ENCODE results near the gene TCOF1.

Gene TCOF1

DNA sequence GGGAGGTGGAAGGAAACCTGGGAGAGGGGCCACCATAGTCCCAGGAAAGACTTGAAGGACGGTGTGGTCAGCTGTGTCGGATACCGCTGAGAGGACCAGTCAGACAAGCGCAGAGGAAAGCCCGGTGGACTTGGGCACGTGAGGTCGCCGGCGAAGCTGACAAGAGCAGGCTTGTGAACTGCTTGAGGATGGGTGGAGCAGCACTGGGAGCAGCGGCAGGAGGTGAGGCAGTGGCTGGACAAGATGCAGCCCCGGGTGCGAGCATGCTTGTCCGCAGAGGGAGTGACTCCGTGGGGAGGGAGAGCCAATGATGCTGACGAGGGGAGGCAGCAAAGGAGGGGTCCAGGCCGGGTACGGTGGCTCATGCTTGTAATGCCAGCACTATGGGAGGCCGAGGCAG lies 73.6 kb downstream of the TCOF1 start:
- DNase-seq (ENCODE audit: low spot score) = no peak

- DNase-seq (ENCODE audit: low spot score) = no peak
Measured at GRCh38 chr5:150431574-150431973, 74.1 kb downstream of the TCOF1 start.

GRCh38 chr5:150434464-150434863 lies 77.0 kb downstream of the TCOF1 start:
- DNase-seq (ENCODE audit: low spot score) = peak; percentile 94

- peak; percentile 90 for DNase-seq (ENCODE audit: low spot score)
Measured at GRCh38 chr5:150436141-150436680, 78.7 kb downstream of the TCOF1 start.

DNA sequence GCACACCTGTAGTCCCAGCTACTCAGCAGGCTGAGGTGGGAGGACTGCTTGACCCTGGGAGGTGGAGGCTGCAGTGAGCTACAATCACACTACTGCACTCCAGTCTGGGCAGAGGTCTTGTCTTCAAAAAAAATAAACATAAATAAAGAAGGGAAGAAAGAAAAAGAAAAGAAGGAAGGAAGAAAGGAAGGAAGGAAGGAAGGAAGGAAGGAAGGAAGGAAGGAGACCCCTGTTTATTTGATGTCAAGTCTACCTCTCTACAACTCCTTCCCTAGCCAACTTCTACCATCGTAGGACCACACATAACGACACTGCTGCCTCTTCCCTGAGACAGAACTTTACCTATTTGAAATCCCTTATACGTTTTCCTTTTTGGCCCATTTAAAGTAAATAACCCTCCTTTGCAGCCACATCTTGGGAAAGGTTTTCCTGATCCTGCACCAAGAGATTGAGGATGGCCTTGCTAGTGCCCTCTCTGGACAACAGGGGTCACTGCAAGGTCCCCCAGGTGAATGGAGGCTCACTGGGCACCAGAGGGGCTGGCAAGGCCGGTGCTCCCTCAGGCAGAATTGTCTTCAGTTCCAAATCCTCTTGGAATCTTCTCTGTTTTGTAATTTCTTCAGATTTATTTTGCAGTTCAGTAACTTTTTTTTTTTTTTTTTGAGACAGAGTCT lies 81.5 kb downstream of the TCOF1 start:
- DNase-seq (ENCODE audit: low spot score) = peak; percentile 57

DNA sequence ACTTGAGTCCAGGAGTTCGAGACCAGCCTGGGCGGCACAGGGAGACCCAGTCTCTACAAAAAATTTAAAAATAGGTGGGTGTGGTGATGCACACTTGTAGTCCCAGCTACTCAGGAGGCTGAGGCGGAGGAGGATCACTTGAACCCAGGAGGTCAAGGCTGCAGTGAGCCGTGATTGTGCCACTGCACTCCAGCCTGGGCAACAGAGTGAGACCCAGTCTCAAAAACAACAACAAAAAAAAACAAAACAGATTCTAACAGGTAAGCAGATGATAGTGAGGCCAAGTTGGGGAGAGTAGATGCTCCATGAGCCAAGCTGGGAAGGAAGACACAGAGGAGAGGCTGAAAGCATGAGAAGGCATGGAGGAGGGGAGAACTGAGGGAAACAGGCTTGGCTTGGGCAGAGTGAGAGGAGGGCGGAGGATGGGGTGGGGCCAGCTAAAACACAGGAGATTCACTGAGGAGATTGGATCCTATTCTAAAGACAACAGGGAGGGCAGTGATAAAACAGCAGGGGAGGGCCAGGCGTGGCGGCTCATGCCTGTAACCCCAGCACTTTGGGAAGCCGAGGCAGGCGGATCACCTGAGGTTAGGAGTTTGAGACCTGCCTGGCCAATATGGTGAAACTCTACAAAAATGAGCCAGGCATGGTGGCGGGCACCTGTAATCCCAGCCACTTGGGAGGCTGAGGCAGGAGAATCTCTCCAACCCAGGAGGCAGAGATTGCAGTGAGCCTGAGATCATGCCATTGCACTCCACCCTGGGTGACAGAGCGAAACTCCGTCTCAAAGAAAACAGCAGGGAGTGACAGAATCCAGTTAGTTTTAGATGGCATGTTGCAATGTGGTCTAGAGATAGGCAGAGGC lies 83.7 kb downstream of the TCOF1 start:
- no peak for DNase-seq (ENCODE audit: low spot score)

DNA sequence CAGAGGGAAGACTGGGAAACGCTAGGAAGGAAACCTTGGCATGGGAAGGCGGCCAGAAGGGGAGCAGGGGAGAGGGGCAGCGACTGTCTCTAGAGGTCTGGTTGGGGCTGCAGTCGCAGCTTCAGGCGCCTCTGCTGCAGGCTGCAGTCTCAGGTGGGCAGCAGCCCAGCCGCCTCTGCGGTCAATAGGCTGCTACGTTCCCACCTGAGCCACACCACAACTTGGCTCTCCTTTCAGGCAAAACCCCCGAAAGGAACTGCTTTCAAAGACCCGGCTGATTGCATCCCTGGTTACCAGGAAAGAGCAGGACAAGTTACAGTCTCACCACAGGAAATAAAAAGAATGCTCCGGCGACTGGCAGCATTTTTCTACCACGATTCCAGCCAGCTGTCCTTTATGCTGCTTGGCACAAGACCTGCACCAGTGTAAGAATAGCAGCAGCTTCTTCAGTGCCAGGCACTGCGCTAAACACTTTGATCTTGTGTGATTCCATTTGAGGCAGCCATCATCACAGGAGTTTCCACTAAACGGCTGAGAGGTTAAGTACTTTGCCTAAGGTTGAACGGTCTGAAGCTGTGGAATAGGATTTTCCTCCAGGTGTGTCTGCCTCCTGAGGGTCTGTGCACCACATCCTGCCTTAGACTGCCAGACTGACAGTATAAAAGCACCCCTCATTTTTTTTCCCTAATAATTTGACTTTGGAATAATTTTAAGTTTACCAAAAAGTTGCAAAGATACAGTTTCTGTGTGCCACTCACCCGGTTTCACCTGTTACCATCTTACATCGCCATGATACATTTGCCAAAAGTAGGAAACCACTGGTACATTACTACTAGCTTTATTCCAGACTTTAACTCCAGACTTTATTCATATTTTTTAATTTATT lies 84.6 kb downstream of the TCOF1 start:
- no peak for DNase-seq (ENCODE audit: low spot score)

DNA sequence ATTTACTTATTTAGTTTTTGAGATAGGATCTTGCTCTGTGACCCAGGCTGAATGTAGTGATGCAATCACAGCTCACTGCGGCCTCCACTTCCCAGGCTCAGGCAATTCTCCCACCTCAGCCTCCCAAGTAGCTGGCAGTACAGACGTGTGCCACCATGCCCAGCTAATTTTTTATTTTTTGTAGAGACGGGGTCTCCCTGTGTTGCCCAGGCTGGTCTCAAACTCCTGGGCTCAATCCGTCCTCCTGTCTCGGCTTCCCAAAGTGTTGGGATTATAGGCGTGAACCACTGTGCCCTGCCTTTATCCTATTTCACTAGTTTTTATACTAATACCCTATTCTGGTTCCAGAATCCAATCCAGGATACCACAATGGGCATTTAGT lies 85.2 kb downstream of the TCOF1 start:
- no peak for DNase-seq (ENCODE audit: low spot score)

DNA sequence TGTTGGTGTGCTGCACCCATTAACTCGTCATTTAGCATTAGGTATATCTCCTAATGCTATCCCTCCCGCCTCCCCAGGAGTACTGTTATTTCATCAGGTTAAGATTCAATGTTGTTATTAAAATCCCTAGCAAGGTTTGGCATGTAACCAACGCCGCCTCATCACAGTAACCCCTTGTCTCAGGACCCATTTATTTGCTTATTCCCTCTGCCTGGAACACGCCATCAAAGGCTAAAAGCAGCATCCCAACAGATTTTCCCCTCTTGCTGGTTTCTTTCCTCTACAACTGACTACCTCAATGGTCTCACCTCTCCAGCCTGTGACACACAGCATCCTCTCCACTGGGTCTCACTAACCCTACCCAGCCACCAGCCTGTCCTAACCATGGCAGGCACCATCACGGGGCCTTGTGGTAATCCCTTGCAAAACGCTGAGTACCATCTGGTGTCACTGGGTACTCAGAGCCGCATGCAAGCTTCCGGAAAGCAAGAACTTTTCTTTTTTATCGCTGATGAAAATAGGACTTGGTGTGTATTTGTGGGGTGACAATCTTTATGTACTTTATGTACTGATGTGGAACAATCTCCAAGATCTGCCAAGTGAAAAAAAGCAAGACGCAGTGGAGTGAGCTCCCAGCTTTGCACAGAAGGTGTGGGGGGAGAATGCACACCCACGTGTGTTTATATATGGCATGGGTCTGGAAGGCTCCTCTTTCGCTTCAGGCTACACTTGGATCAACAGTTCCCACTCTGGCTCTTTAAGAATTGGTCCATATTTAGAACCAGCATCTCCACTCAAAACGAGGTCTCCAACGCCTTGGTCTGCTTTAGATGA lies 86.0 kb downstream of the TCOF1 start:
- no peak for DNase-seq (ENCODE audit: low spot score)

DNA sequence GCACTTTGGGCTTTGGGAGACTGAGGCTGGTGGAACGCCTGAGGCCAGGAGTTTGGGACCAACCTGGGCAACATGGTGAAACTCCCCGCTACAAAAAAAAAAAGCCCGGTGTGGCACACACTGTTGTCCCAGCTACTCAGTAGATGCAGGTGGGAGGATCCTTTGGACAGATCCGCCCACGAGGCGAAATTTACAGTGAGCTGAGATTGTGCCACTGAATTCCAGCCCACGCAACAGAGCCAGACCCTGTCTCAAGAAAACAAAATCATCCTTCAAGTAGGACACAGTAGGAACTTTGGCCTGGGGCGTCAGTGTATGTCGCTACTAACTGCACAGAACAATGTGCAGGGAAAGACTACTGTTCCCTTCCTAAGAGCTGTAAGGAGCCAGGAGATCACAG lies 87.3 kb downstream of the TCOF1 start:
- DNase-seq (ENCODE audit: low spot score) = no peak

DNA sequence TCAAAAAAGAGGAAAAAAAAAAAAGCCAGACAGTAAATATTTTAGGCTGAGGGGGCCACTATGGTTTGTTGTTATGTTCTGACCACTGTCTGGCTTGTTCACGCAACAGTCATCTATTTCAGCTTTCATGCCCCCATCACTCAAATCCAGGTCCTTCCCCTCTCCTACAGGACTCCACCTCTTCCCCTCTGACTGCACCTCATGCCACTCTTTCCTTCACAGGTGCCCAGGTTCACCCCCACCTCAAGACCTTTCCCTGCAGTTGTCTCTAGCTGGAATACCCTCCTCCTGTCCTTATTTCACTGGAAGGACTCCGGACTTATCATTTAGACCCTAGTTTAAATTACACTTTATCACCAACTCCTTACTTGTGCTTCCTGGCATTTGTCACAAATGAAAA lies 88.6 kb downstream of the TCOF1 start:
- DNase-seq (ENCODE audit: low spot score) = no peak

- no peak for DNase-seq (ENCODE audit: low spot score)
Measured at GRCh38 chr5:150446583-150446982, 89.1 kb downstream of the TCOF1 start.

GRCh38 chr5:150447188-150447587 lies 89.7 kb downstream of the TCOF1 start:
- no peak for DNase-seq (ENCODE audit: low spot score)

- DNase-seq (ENCODE audit: low spot score) = no peak
Measured at GRCh38 chr5:150448334-150448733, 90.8 kb downstream of the TCOF1 start.

GRCh38 chr5:150448952-150449516 lies 91.5 kb downstream of the TCOF1 start:
- DNase-seq (ENCODE audit: low spot score) = peak; percentile 64

Data from hepatic stellate cell (primary cell).